Measurements from ENCODE around the gene PRSS1. TPM values are rescaled to one million over a fixed set of nuclear protein-coding genes. Genes with fewer than 3 reads are reported as not detected.

The PRSS1 gene
- total and polyA plus RNA-seq, 2 of the 8 experiments (the other 6 are each of a cell fraction or from before 2014, with no cell fraction given): 0.09 TPM; not detected in 1

DNA sequence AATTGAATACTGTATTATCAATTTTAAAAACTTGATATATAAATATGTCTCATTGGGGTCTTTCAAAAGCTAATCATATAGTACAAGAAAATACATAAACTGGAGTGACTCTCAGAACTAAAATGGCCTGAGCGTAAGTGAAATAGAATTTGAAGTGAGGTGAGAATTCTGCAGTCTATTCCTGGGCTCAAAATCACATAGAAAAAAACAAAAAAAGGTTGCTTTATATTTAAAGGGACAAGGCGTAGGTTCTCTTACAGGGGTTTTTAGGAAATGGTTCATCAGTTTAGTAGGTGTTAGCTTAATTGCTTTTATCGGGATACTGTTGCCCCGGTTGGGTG, 36.7 kb upstream of the PRSS1 start (continued):
- TF ChIP-seq, protein P1, sequence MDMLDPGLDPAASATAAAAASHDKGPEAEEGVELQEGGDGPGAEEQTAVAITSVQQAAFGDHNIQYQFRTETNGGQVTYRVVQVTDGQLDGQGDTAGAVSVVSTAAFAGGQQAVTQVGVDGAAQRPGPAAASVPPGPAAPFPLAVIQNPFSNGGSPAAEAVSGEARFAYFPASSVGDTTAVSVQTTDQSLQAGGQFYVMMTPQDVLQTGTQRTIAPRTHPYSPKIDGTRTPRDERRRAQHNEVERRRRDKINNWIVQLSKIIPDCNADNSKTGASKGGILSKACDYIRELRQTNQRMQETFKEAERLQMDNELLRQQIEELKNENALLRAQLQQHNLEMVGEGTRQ (IDR thresholded peaks at IDR 0.05; ENCODE audit: low read length): no peak
- no peak for TF ChIP-seq RNF2 (IDR thresholded peaks at IDR 0.05; ENCODE audit: borderline replicate concordance, low read depth, low read length, missing control alignments, poor library complexity, severe bottlenecking)
- TF ChIP-seq GTF2F1 (IDR thresholded peaks at IDR 0.05; ENCODE audit: borderline replicate concordance, low read depth, low read length): no peak

All from H1 (cell line).